ENCODE results near the gene PTGR2. TPM values are rescaled to one million over a fixed set of nuclear protein-coding genes. Genes with fewer than 3 reads are reported as not detected.
A peak's percentile ranks its signal among the peaks of the same experiment; 100 is the strongest.
"Not testable (repeated sequence)": the region's sequence is repeated elsewhere in the genome, so short reads cannot be mapped to it uniquely, and the experiment has no call there.

Gene PTGR2
- total RNA-seq, 1 experiment from 2014 or later, result 18.3 TPM

- peak; percentile 91 for DNase-seq (ENCODE audit: low read depth)
Measured at GRCh38 chr14:73833034-73833433, 18.6 kb upstream of the PTGR2 start.

- peak; percentile 97 for DNase-seq (ENCODE audit: low read depth)
Measured at GRCh38 chr14:73833530-73834260, 17.9 kb upstream of the PTGR2 start.

- peak; percentile 54 for DNase-seq (ENCODE audit: low read depth)
Measured at GRCh38 chr14:73834261-73834625, 17.4 kb upstream of the PTGR2 start.

GRCh38 chr14:73838293-73839034, 13.2 kb upstream of the PTGR2 start:
- not testable (repeated sequence) for DNase-seq (ENCODE audit: low read depth)

- no peak for DNase-seq (ENCODE audit: low read depth)
Measured at GRCh38 chr14:73842201-73842600, 9.4 kb upstream of the PTGR2 start.

- no peak for DNase-seq (ENCODE audit: low read depth)
Measured at GRCh38 chr14:73842851-73843250, 8.8 kb upstream of the PTGR2 start.

- DNase-seq (ENCODE audit: low read depth), result no peak
Measured at GRCh38 chr14:73843296-73843695, 8.3 kb upstream of the PTGR2 start.

GRCh38 chr14:73846947-73847346, 4.7 kb upstream of the PTGR2 start:
- no peak for DNase-seq (ENCODE audit: low read depth)

GRCh38 chr14:73851000-73851399, 631 bp upstream of the PTGR2 start:
- DNase-seq (ENCODE audit: low read depth), result peak; percentile 48

- no peak for DNase-seq (ENCODE audit: low read depth)
Measured at GRCh38 chr14:73859145-73859544, 7.5 kb downstream of the PTGR2 start.

GRCh38 chr14:73861073-73861472, 9.4 kb downstream of the PTGR2 start:
- DNase-seq (ENCODE audit: low read depth), result no peak

GRCh38 chr14:73862480-73862879, 10.8 kb downstream of the PTGR2 start:
- no peak for DNase-seq (ENCODE audit: low read depth)

- DNase-seq (ENCODE audit: low read depth), result no peak
Measured at GRCh38 chr14:73863209-73863608, 11.6 kb downstream of the PTGR2 start.

- DNase-seq (ENCODE audit: low read depth), result no peak
Measured at GRCh38 chr14:73865534-73866113, 14.0 kb downstream of the PTGR2 start.

GRCh38 chr14:73869754-73870153, 18.1 kb downstream of the PTGR2 start:
- DNase-seq (ENCODE audit: low read depth), result not testable (repeated sequence)

GRCh38 chr14:73870525-73871235, 19.0 kb downstream of the PTGR2 start:
- DNase-seq (ENCODE audit: low read depth), result no peak

GRCh38 chr14:73873660-73874059, 22.0 kb downstream of the PTGR2 start:
- DNase-seq (ENCODE audit: low read depth), result no peak

- DNase-seq (ENCODE audit: low read depth), result no peak
Measured at GRCh38 chr14:73877790-73878189, 26.2 kb downstream of the PTGR2 start.

- peak; percentile 60 for DNase-seq (ENCODE audit: low read depth)
Measured at GRCh38 chr14:73878436-73878835, 26.8 kb downstream of the PTGR2 start.

GRCh38 chr14:73879027-73879426, 27.4 kb downstream of the PTGR2 start:
- DNase-seq (ENCODE audit: low read depth), result peak; percentile 42

GRCh38 chr14:73884438-73885190, 33.0 kb downstream of the PTGR2 start:
- no peak for DNase-seq (ENCODE audit: low read depth)

Data from Daoy (cell line).